HEK293T (cell line): ENCODE results near the gene GAL3ST2.

ENCODE experiments used
- ARNT ChIP-seq: fragments of 450-650 bp; IDR thresholded peaks from 2 replicates; pipeline ENCODE4 v1.6.1; 2017; ENCODE audit warnings: mild to moderate bottlenecking
- BHLHE40 ChIP-seq: fragments of 450-650 bp; IDR thresholded peaks from 2 replicates; pipeline ENCODE4 v1.6.1; 2016; ENCODE audit warnings: mild to moderate bottlenecking, moderate library complexity, borderline replicate concordance
- ELF4 ChIP-seq: fragments of 450-650 bp; IDR thresholded peaks from 2 replicates; pipeline ENCODE4 v1.6.1; 2017; ENCODE audit warnings: antibody characterized with exemption
- FOXA1 ChIP-seq: fragments of 450-650 bp; IDR thresholded peaks from 2 replicates; pipeline ENCODE4 v1.6.1; 2016; ENCODE audit warnings: mild to moderate bottlenecking
- FOXM1 ChIP-seq: fragments of 450-650 bp; IDR thresholded peaks from 2 replicates; pipeline ENCODE4 v1.6.1; 2017; ENCODE audit warnings: mild to moderate bottlenecking, borderline replicate concordance
- HDGF ChIP-seq: fragments of 450-650 bp; IDR thresholded peaks from 2 replicates; pipeline ENCODE4 v1.6.1; 2017; ENCODE audit warnings: antibody characterized with exemption, borderline replicate concordance
- LEF1 ChIP-seq: fragments of 450-650 bp; IDR thresholded peaks from 2 replicates; pipeline ENCODE4 v1.6.1; 2017; ENCODE audit warnings: mild to moderate bottlenecking, borderline replicate concordance
- PKNOX1 ChIP-seq: fragments of 450-650 bp; IDR thresholded peaks from 2 replicates; pipeline ENCODE4 v1.6.1; 2016
- SP1 ChIP-seq: fragments of 450-650 bp; IDR thresholded peaks from 2 replicates; pipeline ENCODE4 v1.6.1; 2017
- SUZ12 ChIP-seq: fragments of 450-650 bp; IDR thresholded peaks from 2 replicates; pipeline ENCODE4 v1.6.1; 2016; ENCODE audit warnings: mild to moderate bottlenecking
- TARDBP ChIP-seq: fragments of 450-650 bp; IDR thresholded peaks from 2 replicates; pipeline ENCODE4 v1.6.1; 2016
- ZNF384 ChIP-seq: fragments of 450-650 bp; IDR thresholded peaks from 2 replicates; pipeline ENCODE4 v1.6.1; 2016

- TF ChIP-seq SP1: no peak
- no peak for TF ChIP-seq ELF4
- TF ChIP-seq SUZ12: no peak
- no peak for TF ChIP-seq TARDBP
- TF ChIP-seq ZNF384: no peak
- TF ChIP-seq BHLHE40: no peak
- no peak for TF ChIP-seq FOXA1
- TF ChIP-seq HDGF: no peak
- no peak for TF ChIP-seq FOXM1
- TF ChIP-seq LEF1: no peak
- no peak for TF ChIP-seq PKNOX1
- no peak for TF ChIP-seq ARNT
These were observed 12.1 kb upstream of the GAL3ST2 start for GRCh38 chr2:241764275-241765241.
